Ascending aorta (tissue), 2 donors: Measurements from ENCODE around the gene LDB3. TPM values are rescaled to one million over a fixed set of nuclear protein-coding genes. Genes with fewer than 3 reads are reported as not detected.
A peak's percentile ranks its signal among the peaks of the same experiment; 100 is the strongest.

Experiments
- DNase-seq, 2 donors: peaks; one replicate each; pipeline ENCODE4 v3.0.0-alpha.2; 2019; ENCODE audit warnings: low spot score in 2 of 2
- H3K27ac ChIP-seq, 2 donors: fragments of 200-600 bp; sonication (generic); one replicate each; pipeline ENCODE4 v1.5.1; 2016 to 2017; ENCODE audit warnings: mild to moderate bottlenecking in 1 of 2
- H3K27me3 ChIP-seq: fragments of 200-600 bp; sonication (generic); one replicate; pipeline ENCODE4 v1.5.1; 2017
- H3K36me3 ChIP-seq, 2 donors: fragments of 200-600 bp; sonication (generic); one replicate each; pipeline ENCODE4 v1.5.1; 2016
- H3K4me1 ChIP-seq, 2 donors: fragments of 200-600 bp; sonication (generic); one replicate each; pipeline ENCODE4 v1.5.1; 2016 to 2017; ENCODE audit warnings: mild to moderate bottlenecking in 1 of 2
- H3K4me3 ChIP-seq, 2 donors: fragments of 200-600 bp; sonication (generic); one replicate each; pipeline ENCODE4 v1.5.1; 2016 to 2017; ENCODE audit warnings: mild to moderate bottlenecking in 1 of 2
- H3K9me3 ChIP-seq, 2 donors: fragments of 200-600 bp; sonication (generic); one replicate each; pipeline ENCODE4 v1.5.1; 2016
- intact Hi-C: fragments of 100-400 bp; cut with DNase I; formaldehyde crosslinking; loops from one replicate; pipeline ENCODE4 v1.15.1; 2023
- total RNA-seq: library from RNA; depleted of rRNA; stranded (reverse); fragments of >200 nt; gene quantifications from one replicate; pipeline ENCODE4 v1.1.0, GENCODE V29; 2016
- TF ChIP-seq, protein P1 (sequence below), 3 experiments: fragments of 200-600 bp in 2 of 3; fragments of 450-650 bp in 1 of 3; sonication (generic) in 2 of 3; IDR thresholded peaks; one replicate each; pipeline ENCODE4 v1.5.1; 2016 to 2019; ENCODE audit warnings: antibody characterized with exemption in 3 of 3, mild to moderate bottlenecking in 1 of 3, moderate library complexity in 1 of 3

LDB3 gene
- total RNA-seq, 1 donor from 2014 or later = 27.4 TPM

DNA sequence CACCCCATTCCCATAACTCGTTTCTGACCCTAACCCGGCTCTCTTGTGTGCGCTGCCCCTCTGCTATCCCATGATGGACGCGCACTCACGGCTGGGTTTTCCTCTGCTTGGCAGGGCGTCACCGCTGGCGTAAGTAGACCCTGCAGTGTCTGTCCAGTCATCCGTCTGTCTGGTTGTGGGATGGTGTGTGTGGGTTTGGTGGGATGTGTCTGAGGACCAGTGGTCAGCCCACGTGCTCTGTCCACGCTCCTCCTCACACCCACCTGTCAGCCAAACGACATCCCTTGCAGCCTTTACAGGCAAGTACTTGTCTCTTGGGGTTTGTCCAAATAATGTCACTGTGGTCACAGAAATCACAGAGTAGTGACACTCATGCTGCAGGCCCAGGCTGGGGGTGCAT is 20.8 kb downstream of the LDB3 start:
- TF ChIP-seq, protein P1, sequence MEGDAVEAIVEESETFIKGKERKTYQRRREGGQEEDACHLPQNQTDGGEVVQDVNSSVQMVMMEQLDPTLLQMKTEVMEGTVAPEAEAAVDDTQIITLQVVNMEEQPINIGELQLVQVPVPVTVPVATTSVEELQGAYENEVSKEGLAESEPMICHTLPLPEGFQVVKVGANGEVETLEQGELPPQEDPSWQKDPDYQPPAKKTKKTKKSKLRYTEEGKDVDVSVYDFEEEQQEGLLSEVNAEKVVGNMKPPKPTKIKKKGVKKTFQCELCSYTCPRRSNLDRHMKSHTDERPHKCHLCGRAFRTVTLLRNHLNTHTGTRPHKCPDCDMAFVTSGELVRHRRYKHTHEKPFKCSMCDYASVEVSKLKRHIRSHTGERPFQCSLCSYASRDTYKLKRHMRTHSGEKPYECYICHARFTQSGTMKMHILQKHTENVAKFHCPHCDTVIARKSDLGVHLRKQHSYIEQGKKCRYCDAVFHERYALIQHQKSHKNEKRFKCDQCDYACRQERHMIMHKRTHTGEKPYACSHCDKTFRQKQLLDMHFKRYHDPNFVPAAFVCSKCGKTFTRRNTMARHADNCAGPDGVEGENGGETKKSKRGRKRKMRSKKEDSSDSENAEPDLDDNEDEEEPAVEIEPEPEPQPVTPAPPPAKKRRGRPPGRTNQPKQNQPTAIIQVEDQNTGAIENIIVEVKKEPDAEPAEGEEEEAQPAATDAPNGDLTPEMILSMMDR (IDR thresholded peaks at IDR 0.05) = no peak
- peaks cover 15 to 44% of the 10 kb centered on the region in 2 donors for H3K4me1 ChIP-seq
- intact Hi-C loops = no loop called here
- no peak for DNase-seq
- no peak overlapping the region for H3K4me3 ChIP-seq
- no peaks in the 10 kb centered on the region for H3K27me3 ChIP-seq
- H3K27ac ChIP-seq = peak overlapping the region in 1 of 2 donors; percentile 19
- peaks cover 21 to 26% of the 10 kb centered on the region in 2 donors for H3K36me3 ChIP-seq
- H3K9me3 ChIP-seq = no peaks in the 10 kb centered on the region

DNA sequence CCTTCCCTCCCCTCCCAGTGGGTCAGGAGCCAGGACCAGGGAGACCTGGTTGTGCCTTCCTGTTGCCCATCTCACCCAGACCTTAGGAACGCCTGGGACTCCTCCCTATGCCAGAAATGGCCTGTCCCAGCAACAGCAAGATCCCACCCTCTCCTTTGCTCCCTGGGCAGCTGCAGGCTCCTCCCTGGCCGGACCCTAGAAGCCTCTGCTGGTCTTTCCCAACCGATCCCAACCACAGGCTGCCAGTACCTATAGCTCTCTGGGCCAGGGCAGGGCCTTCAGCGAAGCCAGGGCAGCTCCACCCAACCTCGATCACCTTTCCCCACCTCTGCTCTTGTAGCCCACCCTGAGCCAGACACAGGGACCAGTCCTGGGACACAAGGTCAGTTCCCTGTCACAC is 21.9 kb downstream of the LDB3 start:
- Histone ChIP-seq H3K9me3 (no peaks in the 10 kb centered on the region), H3K36me3 (peaks cover 25 to 36% of the 10 kb centered on the region in 2 donors), H3K4me3 (no peak overlapping the region), H3K27me3 (no peaks in the 10 kb centered on the region), H3K27ac (peak overlapping the region in 1 of 2 donors; percentile 61), H3K4me1 (peaks cover 10 to 33% of the 10 kb centered on the region in 2 donors)
- TF ChIP-seq, protein P1 (IDR thresholded peaks at IDR 0.05) = no peak
- intact Hi-C loops = loop anchor here (5.0 kb wide), 1 partner anchor 272 kb away; no protein-coding TSS in a partner anchor
- DNase-seq = no peak

DNA sequence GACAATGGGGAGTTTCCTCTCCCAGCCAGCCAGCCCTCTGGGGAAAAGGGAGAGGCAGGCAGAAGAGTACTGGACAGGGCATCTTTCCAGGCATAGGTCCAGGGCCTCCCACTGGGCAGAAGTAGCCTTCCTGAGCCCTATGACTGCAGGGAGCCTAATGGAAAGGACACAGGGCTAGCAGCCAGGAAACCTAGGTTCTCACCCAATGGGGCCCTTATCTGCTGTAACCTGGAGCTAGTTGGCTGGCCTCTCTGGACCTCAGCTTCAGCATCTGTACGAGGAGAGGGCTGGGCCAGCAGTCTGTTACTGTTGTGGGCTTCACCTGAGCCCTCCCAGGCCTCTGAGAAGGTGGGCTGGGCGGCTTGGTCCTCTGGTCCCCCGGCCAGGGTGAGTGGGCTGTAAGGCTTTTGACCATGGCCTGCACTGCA is 22.4 kb downstream of the LDB3 start:
- no peak for DNase-seq
- intact Hi-C loops = loop anchor here (5.0 kb wide), 1 partner anchor 272 kb away; no protein-coding TSS in a partner anchor
- Histone ChIP-seq H3K27me3 (no peaks in the 10 kb centered on the region), H3K9me3 (no peaks in the 10 kb centered on the region), H3K4me3 (no peak overlapping the region), H3K36me3 (peaks cover 25 to 38% of the 10 kb centered on the region in 2 donors), H3K4me1 (peaks cover 10 to 33% of the 10 kb centered on the region in 2 donors), H3K27ac (peak overlapping the region; percentile 36 to 61)
- TF ChIP-seq, protein P1 (IDR thresholded peaks at IDR 0.05) = no peak

DNA sequence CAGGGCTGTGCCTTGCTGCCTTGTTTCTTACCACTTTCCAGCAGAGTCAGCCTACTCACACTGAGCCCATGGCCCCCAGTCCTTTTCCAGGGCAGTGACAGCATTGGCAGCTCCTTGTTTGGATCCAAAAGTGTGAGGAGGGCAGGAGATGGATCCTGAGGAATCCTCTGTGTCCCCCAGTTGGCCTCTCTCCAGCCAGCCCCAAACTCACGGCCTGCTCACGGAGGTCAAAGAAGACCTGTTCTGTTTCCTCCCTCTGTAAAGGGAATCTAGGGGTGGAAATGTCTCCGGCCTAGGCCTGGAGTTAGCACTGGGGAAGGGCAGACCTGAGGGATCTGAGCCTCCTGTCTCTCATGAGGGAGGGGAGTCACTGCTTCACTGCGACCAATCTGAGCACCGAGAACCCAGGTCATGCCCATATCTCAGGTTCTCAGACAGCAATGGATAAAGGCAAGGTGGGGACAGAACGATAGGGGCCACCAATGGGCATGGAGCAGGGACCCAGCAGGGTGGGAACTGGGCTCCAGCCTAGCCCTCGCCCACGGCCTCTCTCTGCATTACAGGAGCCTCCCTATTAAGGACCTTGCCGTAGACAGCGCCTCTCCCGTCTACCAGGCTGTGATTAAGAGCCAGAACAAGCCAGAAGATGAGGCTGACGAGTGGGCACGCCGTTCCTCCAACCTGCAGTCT is 23.2 kb downstream of the LDB3 start:
- no peaks in the 10 kb centered on the region for H3K9me3 ChIP-seq
- H3K27ac ChIP-seq = peak overlapping the region; percentile 36 to 61
- TF ChIP-seq, protein P1 (IDR thresholded peaks at IDR 0.05) = no peak
- no peak overlapping the region for H3K4me3 ChIP-seq
- no peak for DNase-seq
- intact Hi-C loops = loop anchor here (2.0 to 5.0 kb wide), 2 partner anchors 19 to 271 kb away; no protein-coding TSS in a partner anchor
- H3K27me3 ChIP-seq = no peaks in the 10 kb centered on the region
- peaks cover 10 to 33% of the 10 kb centered on the region in 2 donors for H3K4me1 ChIP-seq
- peaks cover 26 to 36% of the 10 kb centered on the region in 2 donors for H3K36me3 ChIP-seq

DNA sequence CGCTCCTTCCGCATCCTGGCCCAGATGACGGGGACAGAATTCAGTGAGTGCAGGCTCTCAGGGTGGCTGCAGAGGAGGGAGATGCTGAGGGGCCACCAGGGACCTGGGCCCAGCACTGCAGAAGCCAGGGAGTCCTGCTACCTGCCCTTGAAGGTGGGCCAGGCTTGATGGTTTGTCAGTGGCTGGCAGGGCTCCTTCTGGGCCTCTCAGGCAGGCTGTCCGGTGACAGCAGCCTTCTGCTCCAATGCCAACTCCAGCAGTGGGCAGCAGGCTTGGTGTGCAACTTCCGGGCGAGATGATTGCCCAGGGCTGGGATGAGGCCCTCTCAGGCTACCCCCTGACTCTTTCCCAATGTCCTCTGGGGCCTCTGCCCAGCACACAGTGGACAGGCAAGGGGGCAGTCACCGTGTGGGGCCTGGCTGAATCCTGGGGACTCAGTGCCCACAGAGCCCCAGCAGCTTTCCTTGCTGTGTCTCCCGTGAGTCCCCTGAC is 23.8 kb downstream of the LDB3 start:
- intact Hi-C loops = loop anchor here (2.0 to 5.0 kb wide), 2 partner anchors 19 to 270 kb away; no protein-coding TSS in a partner anchor
- no peaks in the 10 kb centered on the region for H3K9me3 ChIP-seq
- H3K4me1 ChIP-seq = peaks cover 10 to 31% of the 10 kb centered on the region in 2 donors
- no peaks in the 10 kb centered on the region for H3K27me3 ChIP-seq
- peaks cover 26 to 38% of the 10 kb centered on the region in 2 donors for H3K36me3 ChIP-seq
- TF ChIP-seq, protein P1 (IDR thresholded peaks at IDR 0.05) = no peak
- H3K4me3 ChIP-seq = no peak overlapping the region
- peak overlapping the region; percentile 36 to 61 for H3K27ac ChIP-seq
- no peak for DNase-seq
